Measurements from ENCODE around the gene MTFMT. TPM values are rescaled to one million over a fixed set of nuclear protein-coding genes. Genes with fewer than 3 reads are reported as not detected.

The MTFMT gene
- total and polyA plus RNA-seq, 2 of the 13 experiments (the other 11 are each of a cell fraction or from before 2014, with no cell fraction given): 9.9 to 23.2 TPM

DNA sequence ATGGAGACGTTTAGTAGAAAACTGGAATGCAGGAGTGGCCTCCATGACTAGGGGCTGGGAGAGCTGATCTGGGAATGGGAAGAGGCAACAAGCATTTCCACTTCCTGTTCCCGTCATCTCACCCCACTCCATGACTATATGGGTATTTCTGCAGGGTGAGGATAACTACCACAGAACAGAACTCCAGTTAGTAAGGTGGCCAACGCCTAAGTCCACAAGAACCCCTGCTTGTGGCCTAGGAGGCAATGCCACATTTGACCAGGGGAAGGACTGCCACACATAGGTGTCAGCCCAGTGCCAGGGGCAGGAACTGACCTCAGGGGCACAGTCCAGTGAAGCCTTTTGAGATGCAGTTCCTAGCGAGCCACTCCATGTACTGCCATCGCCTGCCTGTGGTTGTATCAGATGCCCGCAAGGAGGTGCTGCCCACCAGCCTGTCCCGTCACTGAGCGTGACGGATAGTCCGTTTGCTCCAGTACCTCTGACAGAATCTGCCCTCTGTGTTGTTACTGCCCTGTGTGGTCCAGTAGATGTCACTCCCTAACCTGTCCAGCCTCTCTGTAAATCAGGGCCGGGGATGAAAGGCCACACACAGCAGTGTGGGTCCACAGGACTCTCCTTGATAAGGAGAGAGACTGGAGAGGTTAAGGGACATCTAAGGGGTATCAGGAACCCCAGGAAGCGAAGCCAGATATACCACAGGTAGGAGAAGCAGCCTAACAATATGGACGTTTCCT, 3.5 kb upstream of the MTFMT start (continued):
- TF ChIP-seq, protein P1, sequence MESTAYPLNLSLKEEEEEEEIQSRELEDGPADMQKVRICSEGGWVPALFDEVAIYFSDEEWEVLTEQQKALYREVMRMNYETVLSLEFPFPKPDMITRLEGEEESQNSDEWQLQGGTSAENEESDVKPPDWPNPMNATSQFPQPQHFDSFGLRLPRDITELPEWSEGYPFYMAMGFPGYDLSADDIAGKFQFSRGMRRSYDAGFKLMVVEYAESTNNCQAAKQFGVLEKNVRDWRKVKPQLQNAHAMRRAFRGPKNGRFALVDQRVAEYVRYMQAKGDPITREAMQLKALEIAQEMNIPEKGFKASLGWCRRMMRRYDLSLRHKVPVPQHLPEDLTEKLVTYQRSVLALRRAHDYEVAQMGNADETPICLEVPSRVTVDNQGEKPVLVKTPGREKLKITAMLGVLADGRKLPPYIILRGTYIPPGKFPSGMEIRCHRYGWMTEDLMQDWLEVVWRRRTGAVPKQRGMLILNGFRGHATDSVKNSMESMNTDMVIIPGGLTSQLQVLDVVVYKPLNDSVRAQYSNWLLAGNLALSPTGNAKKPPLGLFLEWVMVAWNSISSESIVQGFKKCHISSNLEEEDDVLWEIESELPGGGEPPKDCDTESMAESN (CRISPR knock-in tag; conservative IDR thresholded peaks at IDR 0.05): 0 out of 2 replicates have a peak, but pooled peaks have one; percentile 62
- peak; percentile 55; the same call in 1 of the 2 replicates for TF ChIP-seq PHF21A (CRISPR knock-in tag; IDR thresholded peaks at IDR 0.05)
- TF ChIP-seq, protein P2, sequence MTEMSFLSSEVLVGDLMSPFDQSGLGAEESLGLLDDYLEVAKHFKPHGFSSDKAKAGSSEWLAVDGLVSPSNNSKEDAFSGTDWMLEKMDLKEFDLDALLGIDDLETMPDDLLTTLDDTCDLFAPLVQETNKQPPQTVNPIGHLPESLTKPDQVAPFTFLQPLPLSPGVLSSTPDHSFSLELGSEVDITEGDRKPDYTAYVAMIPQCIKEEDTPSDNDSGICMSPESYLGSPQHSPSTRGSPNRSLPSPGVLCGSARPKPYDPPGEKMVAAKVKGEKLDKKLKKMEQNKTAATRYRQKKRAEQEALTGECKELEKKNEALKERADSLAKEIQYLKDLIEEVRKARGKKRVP (CRISPR knock-in tag; IDR thresholded peaks at IDR 0.05): 0 out of 4 replicates have a peak, but pooled peaks of 1 of the 2 experiments have one; percentile 3
- TF ChIP-seq, protein P3, sequence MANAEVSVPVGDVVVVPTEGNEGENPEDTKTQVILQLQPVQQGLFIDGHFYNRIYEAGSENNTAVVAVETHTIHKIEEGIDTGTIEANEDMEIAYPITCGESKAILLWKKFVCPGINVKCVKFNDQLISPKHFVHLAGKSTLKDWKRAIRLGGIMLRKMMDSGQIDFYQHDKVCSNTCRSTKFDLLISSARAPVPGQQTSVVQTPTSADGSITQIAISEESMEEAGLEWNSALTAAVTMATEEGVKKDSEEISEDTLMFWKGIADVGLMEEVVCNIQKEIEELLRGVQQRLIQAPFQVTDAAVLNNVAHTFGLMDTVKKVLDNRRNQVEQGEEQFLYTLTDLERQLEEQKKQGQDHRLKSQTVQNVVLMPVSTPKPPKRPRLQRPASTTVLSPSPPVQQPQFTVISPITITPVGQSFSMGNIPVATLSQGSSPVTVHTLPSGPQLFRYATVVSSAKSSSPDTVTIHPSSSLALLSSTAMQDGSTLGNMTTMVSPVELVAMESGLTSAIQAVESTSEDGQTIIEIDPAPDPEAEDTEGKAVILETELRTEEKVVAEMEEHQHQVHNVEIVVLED (CRISPR knock-in tag; IDR thresholded peaks at IDR 0.05; ENCODE audit: borderline replicate concordance): peak; percentile 39; the same call in 1 of the 2 replicates
- peak; percentile 77; the same call in 1 of the 2 replicates for TF ChIP-seq KDM3A (CRISPR knock-in tag; IDR thresholded peaks at IDR 0.05; ENCODE audit: low read depth)
- TF ChIP-seq ZNF768 (CRISPR knock-in tag; IDR thresholded peaks at IDR 0.05): peak; percentile 52
- TF ChIP-seq ZNF569 (CRISPR knock-in tag; IDR thresholded peaks at IDR 0.05; ENCODE audit: borderline replicate concordance): no peak
- 0 out of 2 replicates have a peak, but pooled peaks have one; percentile 63 for TF ChIP-seq ZMYM4 (CRISPR knock-in tag; IDR thresholded peaks at IDR 0.05)
- TF ChIP-seq RBM39 (IDR thresholded peaks at IDR 0.05; ENCODE audit: low read depth, low read length, poor library complexity, severe bottlenecking): no peak
- peak; percentile 73; the same call in 1 of the 2 replicates for TF ChIP-seq CCDC6 (CRISPR knock-in tag; IDR thresholded peaks at IDR 0.05)
- TF ChIP-seq HOXA5 (CRISPR knock-in tag; IDR thresholded peaks at IDR 0.05): no peak
- TF ChIP-seq FOXA1 (IDR thresholded peaks at IDR 0.05): no peak
- peak; percentile 72 for TF ChIP-seq FOXA1 (CRISPR knock-in tag; IDR thresholded peaks at IDR 0.05)
- TF ChIP-seq, protein P4, sequence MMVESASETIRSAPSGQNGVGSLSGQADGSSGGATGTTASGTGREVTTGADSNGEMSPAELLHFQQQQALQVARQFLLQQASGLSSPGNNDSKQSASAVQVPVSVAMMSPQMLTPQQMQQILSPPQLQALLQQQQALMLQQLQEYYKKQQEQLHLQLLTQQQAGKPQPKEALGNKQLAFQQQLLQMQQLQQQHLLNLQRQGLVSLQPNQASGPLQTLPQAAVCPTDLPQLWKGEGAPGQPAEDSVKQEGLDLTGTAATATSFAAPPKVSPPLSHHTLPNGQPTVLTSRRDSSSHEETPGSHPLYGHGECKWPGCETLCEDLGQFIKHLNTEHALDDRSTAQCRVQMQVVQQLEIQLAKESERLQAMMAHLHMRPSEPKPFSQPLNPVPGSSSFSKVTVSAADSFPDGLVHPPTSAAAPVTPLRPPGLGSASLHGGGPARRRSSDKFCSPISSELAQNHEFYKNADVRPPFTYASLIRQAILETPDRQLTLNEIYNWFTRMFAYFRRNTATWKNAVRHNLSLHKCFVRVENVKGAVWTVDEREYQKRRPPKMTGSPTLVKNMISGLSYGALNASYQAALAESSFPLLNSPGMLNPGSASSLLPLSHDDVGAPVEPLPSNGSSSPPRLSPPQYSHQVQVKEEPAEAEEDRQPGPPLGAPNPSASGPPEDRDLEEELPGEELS (CRISPR knock-in tag; IDR thresholded peaks at IDR 0.05): peak; percentile 52; the same call in 1 of the 2 replicates
- peak; percentile 80 for TF ChIP-seq ZNF331 (CRISPR knock-in tag; IDR thresholded peaks at IDR 0.05)
- TF ChIP-seq, protein P5, sequence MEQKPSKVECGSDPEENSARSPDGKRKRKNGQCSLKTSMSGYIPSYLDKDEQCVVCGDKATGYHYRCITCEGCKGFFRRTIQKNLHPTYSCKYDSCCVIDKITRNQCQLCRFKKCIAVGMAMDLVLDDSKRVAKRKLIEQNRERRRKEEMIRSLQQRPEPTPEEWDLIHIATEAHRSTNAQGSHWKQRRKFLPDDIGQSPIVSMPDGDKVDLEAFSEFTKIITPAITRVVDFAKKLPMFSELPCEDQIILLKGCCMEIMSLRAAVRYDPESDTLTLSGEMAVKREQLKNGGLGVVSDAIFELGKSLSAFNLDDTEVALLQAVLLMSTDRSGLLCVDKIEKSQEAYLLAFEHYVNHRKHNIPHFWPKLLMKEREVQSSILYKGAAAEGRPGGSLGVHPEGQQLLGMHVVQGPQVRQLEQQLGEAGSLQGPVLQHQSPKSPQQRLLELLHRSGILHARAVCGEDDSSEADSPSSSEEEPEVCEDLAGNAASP (CRISPR knock-in tag; IDR thresholded peaks at IDR 0.05; ENCODE audit: borderline replicate concordance): peak; percentile 26; the same call in 1 of the 2 replicates
- TF ChIP-seq ZNF431 (CRISPR knock-in tag; IDR thresholded peaks at IDR 0.05; ENCODE audit: borderline replicate concordance, low read depth): 0 out of 2 replicates have a peak, but pooled peaks have one; percentile 52
- 0 out of 2 replicates have a peak, but pooled peaks have one; percentile 64 for TF ChIP-seq ELF4 (CRISPR knock-in tag; IDR thresholded peaks at IDR 0.05; ENCODE audit: borderline replicate concordance)
- TF ChIP-seq HNF4G (IDR thresholded peaks at IDR 0.05; ENCODE audit: borderline replicate concordance, low read depth, low read length): 0 out of 2 replicates have a peak, but pooled peaks have one; percentile 12
- no peak; the same call in 1 of the 2 replicates for TF ChIP-seq HNF4G (CRISPR knock-in tag; IDR thresholded peaks at IDR 0.05; ENCODE audit: borderline replicate concordance, low read depth)
